Panc1 (cell line): ENCODE results near the gene RNF144B. TPM values are rescaled to one million over a fixed set of nuclear protein-coding genes. Genes with fewer than 3 reads are reported as not detected.

Experiments
- ATAC-seq: fragments of 200-7000 bp; cut with Tn5 transposase; 2 replicates; pipeline ENCODE4 v1.9.1; 2020; ENCODE audit warnings: mild to moderate bottlenecking, moderate library complexity
- BruUV-seq: library from RNA; stranded (reverse); fragments of 400-500 nt; replicated peaks from 2 replicates; lab custom pipeline; 2021; lab: Mats Ljungman, UMichigan
- CTCF ChIA-PET: fragments of 300-600 bp; sonication (Branson Sonifier 250); formaldehyde crosslinking; loops from one replicate; lab custom pipeline; 2022; ENCODE audit warnings: antibody characterized with exemption; lab: Charles Lee
- POLR2A ChIA-PET: fragments of 300-600 bp; sonication (Branson Sonifier 250); formaldehyde crosslinking; loops from one replicate; lab custom pipeline; 2022; ENCODE audit warnings: antibody characterized with exemption; lab: Charles Lee
- DNase-seq: peaks from one replicate; pipeline ENCODE4 v3.0.0-alpha.2; 2010; ENCODE audit warnings: low read depth, low spot score
- H3K27ac ChIP-seq: 2 replicates; pipeline ENCODE4 v1.5.1; 2011; ENCODE audit warnings: mild to moderate bottlenecking, low read length, inconsistent platforms
- H3K27me3 ChIP-seq: fragments of 200-500 bp; sonication (Bioruptor generic); 2 replicates; pipeline ENCODE4 v1.6.0; 2014; ENCODE audit warnings: low read length, inconsistent platforms; ENCODE audit not compliant: control insufficient read depth, insufficient read depth
- H3K36me3 ChIP-seq: fragments of 200-500 bp; sonication (Bioruptor generic); 2 replicates; pipeline ENCODE4 v1.5.1; 2014; ENCODE audit warnings: inconsistent platforms, mild to moderate bottlenecking, low read length, moderate library complexity; ENCODE audit not compliant: control insufficient read depth, insufficient read depth
- H3K4me1 ChIP-seq: 2 replicates; pipeline ENCODE4 v1.5.1; 2011; ENCODE audit warnings: inconsistent platforms, mild to moderate bottlenecking, low read length, moderate library complexity; ENCODE audit not compliant: control insufficient read depth, insufficient read depth
- H3K4me3 ChIP-seq, 2 experiments: 2 replicates each; pipeline ENCODE4 v1.5.1; 2011 to 2012; ENCODE audit warnings: low read depth in 2 of 2, low read length in 2 of 2, mild to moderate bottlenecking in 2 of 2, inconsistent platforms in 1 of 2, moderate library complexity in 1 of 2
- H3K9me3 ChIP-seq: fragments of 200-500 bp; sonication (Bioruptor generic); 2 replicates; pipeline ENCODE4 v1.5.1; 2014; ENCODE audit warnings: low read depth, mild to moderate bottlenecking, inconsistent platforms, low read length, moderate library complexity; ENCODE audit not compliant: control insufficient read depth, insufficient read depth
- POLR2AphosphoS5 ChIP-seq: IDR thresholded peaks from 2 replicates; pipeline ENCODE4 v1.6.1; 2012; ENCODE audit warnings: mild to moderate bottlenecking, low read depth, low read length, moderate library complexity
- SIN3A ChIP-seq: IDR thresholded peaks from 2 replicates; pipeline ENCODE4 v1.6.1; 2012; ENCODE audit warnings: low read depth, mild to moderate bottlenecking, low read length, moderate library complexity, borderline replicate concordance; ENCODE audit not compliant: insufficient read depth
- TCF7L2 ChIP-seq: IDR thresholded peaks from 2 replicates; pipeline ENCODE4 v1.6.1; 2011; ENCODE audit warnings: mild to moderate bottlenecking, low read depth, low read length, inconsistent platforms
- in situ Hi-C: cut with HindIII; loops from 2 replicates; pipeline ENCODE4 v1.10.0; 2016; ENCODE audit warnings: low sequenced_read_pairs, low pct_unique_long_range_greater_than_20kb
- intact Hi-C: fragments of 100-400 bp; cut with micrococcal nuclease; formaldehyde crosslinking; loops from one replicate; pipeline ENCODE4 v1.10.0; 2022; ENCODE audit not compliant: unreplicated experiment
- total RNA-seq: library from RNA; stranded (reverse); gene quantifications from one replicate; pipeline ENCODE4 v1.2.1, GENCODE V29; 2021; ENCODE audit not compliant: unreplicated experiment
- TF ChIP-seq, protein P1 (sequence below), 2 experiments: IDR thresholded peaks; 2 replicates each; pipeline ENCODE4 v1.6.1; 2011 to 2012; ENCODE audit warnings: low read depth in 2 of 2, control low read depth in 1 of 2, low read length in 1 of 2, mild to moderate bottlenecking in 1 of 2, moderate library complexity in 1 of 2; ENCODE audit not compliant: insufficient read depth in 1 of 2
- TF ChIP-seq, protein P2 (sequence below): fragments of 450-650 bp; IDR thresholded peaks from 2 replicates; pipeline ENCODE4 v1.5.1; 2017; ENCODE audit warnings: mild to moderate bottlenecking

Gene RNF144B
- total RNA-seq, 1 experiment from 2014 or later: 5.6 TPM

DNA sequence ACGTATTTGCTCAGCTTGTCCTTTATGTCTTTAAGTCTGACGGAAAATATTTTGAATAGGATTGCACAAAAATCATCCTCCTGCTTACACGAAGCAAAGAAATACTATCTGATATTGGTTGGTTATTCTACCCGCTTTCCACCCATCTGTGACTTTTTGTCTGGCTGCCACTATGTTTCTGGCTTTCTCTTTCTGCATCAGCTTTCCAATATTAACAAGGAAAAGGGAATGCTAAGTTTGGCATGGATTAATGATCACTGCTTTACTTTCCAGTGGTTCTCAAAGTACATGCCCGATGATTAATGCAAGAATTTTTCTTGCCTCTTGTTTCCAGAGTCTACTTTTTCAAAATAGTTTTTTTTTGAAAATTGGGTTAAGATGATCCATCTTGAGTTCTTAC lies 57.0 kb downstream of the RNF144B start:
- POLR2A ChIA-PET: interaction anchor here (0.6 kb wide), 1 partner anchor 62 kb away, joined by 8 read pairs; no protein-coding TSS in a partner anchor
- Histone ChIP-seq H3K36me3 (no peaks in the 10 kb centered on the region), H3K4me1 (no peaks in the 10 kb centered on the region), H3K9me3 (no peaks in the 10 kb centered on the region), H3K4me3 (no peak overlapping the region), H3K27ac (no peak overlapping the region), H3K27me3 (no peaks in the 10 kb centered on the region)
- ATAC-seq (no peak), DNase-seq (no peak)
- CTCF ChIA-PET: no interaction called here
- intact Hi-C loops: no loop called here
- no TSS peak for BruUV-seq
- in situ Hi-C loops: no loop called here
- TF ChIP-seq POLR2AphosphoS5 (no peak), TCF7L2 (no peak), SIN3A (no peak)
- TF ChIP-seq, protein P1, sequence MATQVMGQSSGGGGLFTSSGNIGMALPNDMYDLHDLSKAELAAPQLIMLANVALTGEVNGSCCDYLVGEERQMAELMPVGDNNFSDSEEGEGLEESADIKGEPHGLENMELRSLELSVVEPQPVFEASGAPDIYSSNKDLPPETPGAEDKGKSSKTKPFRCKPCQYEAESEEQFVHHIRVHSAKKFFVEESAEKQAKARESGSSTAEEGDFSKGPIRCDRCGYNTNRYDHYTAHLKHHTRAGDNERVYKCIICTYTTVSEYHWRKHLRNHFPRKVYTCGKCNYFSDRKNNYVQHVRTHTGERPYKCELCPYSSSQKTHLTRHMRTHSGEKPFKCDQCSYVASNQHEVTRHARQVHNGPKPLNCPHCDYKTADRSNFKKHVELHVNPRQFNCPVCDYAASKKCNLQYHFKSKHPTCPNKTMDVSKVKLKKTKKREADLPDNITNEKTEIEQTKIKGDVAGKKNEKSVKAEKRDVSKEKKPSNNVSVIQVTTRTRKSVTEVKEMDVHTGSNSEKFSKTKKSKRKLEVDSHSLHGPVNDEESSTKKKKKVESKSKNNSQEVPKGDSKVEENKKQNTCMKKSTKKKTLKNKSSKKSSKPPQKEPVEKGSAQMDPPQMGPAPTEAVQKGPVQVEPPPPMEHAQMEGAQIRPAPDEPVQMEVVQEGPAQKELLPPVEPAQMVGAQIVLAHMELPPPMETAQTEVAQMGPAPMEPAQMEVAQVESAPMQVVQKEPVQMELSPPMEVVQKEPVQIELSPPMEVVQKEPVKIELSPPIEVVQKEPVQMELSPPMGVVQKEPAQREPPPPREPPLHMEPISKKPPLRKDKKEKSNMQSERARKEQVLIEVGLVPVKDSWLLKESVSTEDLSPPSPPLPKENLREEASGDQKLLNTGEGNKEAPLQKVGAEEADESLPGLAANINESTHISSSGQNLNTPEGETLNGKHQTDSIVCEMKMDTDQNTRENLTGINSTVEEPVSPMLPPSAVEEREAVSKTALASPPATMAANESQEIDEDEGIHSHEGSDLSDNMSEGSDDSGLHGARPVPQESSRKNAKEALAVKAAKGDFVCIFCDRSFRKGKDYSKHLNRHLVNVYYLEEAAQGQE (IDR thresholded peaks at IDR 0.05; ENCODE audit: insufficient read depth in 1 of 2, low read depth in 2 of 2, low read length in 1 of 2): no peak
- TF ChIP-seq, protein P2, sequence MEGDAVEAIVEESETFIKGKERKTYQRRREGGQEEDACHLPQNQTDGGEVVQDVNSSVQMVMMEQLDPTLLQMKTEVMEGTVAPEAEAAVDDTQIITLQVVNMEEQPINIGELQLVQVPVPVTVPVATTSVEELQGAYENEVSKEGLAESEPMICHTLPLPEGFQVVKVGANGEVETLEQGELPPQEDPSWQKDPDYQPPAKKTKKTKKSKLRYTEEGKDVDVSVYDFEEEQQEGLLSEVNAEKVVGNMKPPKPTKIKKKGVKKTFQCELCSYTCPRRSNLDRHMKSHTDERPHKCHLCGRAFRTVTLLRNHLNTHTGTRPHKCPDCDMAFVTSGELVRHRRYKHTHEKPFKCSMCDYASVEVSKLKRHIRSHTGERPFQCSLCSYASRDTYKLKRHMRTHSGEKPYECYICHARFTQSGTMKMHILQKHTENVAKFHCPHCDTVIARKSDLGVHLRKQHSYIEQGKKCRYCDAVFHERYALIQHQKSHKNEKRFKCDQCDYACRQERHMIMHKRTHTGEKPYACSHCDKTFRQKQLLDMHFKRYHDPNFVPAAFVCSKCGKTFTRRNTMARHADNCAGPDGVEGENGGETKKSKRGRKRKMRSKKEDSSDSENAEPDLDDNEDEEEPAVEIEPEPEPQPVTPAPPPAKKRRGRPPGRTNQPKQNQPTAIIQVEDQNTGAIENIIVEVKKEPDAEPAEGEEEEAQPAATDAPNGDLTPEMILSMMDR: no peak

DNA sequence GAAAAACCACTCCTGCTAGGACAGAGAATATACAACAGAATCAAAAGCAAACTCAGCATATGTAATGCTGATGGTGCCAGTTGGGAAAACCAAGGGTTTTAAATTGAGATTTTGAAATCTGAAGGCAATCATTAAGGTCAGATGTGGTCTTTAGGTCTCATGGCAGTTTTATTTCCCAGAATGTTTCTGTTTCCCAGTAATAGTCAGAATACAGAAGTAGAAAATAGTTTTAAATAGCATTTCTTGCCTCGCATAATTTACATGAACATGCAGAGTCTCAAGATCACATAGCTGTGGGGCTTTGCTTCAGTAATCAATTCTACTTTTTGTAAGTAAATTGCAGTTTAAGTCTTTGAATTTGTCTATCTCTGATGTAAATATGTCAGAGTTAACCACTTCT lies 58.1 kb downstream of the RNF144B start:
- H3K27ac ChIP-seq: no peak overlapping the region
- POLR2A ChIA-PET: no interaction called here
- DNase-seq: no peak
- BruUV-seq: no TSS peak
- CTCF ChIA-PET: no interaction called here
- ATAC-seq: no peak
- in situ Hi-C loops: no loop called here
- no peaks in the 10 kb centered on the region for H3K4me1 ChIP-seq
- TF ChIP-seq, protein P1 (IDR thresholded peaks at IDR 0.05; ENCODE audit: insufficient read depth in 1 of 2, low read depth in 2 of 2, low read length in 1 of 2): no peak
- TF ChIP-seq POLR2AphosphoS5 (no peak), TCF7L2 (no peak)
- H3K36me3 ChIP-seq: no peaks in the 10 kb centered on the region
- intact Hi-C loops: no loop called here
- H3K9me3 ChIP-seq: no peaks in the 10 kb centered on the region
- no peaks in the 10 kb centered on the region for H3K27me3 ChIP-seq
- no peak overlapping the region for H3K4me3 ChIP-seq
